NCI-H446 treated with DMSO at 0.1 percent for 48 hours (cell line): Measurements from ENCODE around the gene USP15.

Source experiments
- DNase-seq: peaks from one replicate; lab custom pipeline; 2025; lab: John Stamatoyannopoulos, UW

The USP15 gene

GRCh38 chr12:62258231-62258630, 2.0 kb upstream of the USP15 start:
- no peak for DNase-seq

GRCh38 chr12:62258941-62259630, 1.1 kb upstream of the USP15 start:
- DNase-seq = no peak

GRCh38 chr12:62259631-62259992, 592 bp upstream of the USP15 start:
- no peak for DNase-seq

DNA sequence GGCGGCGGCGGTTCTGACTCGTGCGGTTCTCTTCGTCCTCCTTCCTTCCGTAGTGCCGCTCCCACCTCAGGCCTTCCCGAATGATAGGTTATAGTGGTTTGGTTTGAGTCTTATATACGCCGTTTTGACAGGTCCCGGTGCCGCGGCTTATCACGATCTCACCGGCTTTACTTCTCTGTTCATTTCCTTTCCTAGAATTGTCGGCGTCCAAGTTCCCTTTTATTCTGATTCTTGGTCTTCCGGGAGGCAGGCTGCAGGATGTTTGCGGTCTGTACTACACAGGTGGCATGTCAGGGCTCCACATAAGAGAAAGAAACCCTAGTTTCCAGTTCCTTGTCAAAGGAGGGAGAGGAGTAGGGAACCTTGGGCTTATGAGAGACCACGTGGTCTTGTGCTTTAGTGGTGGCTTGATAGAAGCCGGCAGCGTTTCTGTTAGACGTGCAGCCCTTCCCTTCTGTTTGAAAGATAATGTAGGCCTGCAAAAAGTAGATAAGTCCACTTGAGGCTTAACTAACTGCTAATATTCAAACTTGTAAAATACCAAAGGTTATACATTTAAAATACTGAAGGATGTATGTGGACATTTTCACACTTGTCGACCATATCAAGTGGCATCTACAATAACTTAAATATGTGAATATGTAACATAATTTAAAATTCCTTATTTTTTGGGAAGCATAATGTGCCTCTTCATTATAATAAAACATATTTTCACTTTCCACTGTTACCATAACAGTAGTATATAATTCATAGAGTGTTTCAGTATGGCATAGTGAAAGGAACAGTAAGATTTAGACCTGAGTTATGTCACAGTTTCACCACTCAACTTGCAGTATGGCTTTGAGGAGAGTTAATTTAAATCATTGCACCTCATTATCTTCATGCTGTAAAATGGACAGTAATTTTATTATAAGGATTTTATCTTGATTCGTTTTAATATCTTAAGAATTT, 804 bp downstream of the USP15 start:
- no peak for DNase-seq

- no peak for DNase-seq
These were observed 1.8 kb downstream of the USP15 start for GRCh38 chr12:62261876-62262517.

GRCh38 chr12:62263232-62263631, 3.0 kb downstream of the USP15 start:
- DNase-seq = no peak

DNA sequence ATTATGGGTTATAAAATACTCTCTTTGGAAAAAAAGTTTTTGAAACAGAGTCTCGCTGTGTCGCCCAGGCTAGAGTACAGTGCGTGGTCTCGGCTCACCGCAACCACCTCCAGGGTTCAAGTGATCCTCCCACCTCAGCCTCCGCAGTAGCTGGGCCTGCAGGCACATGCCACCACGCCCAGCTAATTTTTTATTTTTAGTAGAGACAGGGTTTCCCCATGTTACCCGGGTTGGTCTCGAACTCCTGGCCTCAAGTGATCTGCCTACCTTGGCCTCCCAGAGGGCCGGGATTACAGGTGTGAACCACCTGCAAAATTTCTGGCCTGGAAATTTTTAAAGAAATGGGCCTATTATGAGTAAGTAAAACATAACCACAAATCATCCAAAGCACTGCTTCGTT, 3.8 kb downstream of the USP15 start:
- no peak for DNase-seq

- no peak for DNase-seq
These were observed 4.5 kb downstream of the USP15 start for GRCh38 chr12:62264706-62265105.

DNA sequence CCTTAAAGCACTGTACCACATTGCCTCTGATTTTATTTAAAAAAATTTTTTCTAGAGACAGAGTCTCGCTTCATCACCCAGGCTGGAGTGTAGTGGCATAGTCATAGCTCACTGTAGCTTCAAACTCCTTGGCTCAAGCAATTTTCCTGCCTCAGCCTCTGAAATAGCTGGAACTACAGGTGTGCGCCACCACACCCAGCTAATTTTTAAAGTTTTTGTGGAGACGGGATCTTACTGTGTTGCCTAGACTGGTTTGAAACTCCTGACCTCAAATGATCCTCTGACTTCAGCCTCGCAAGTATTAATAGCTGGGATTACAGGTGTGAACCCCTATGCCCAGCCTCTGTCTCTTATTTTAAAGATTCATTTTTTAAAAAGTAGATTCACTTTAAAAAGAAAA, 5.3 kb downstream of the USP15 start:
- DNase-seq = no peak

DNA sequence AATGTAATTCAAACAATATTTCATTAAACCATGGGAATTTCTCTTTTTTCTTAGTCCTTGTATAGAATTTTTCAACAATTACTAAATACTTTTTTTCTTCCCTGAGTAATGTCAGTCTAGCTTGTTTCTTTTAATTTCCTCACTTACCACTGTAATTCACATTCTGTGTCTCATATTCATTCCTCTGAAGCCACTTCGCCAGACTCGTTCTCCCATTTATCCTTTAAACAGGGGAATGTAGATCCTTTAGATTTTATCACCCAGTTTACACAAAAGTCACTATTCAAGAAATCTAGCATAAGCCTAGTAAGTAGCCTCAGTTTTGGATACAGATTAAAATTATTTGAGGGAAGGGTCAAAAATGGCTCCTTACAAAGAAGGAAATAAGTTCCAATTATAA, 6.8 kb downstream of the USP15 start:
- no peak for DNase-seq

- no peak for DNase-seq
These were observed 7.3 kb downstream of the USP15 start for GRCh38 chr12:62267480-62267879.

GRCh38 chr12:62268956-62269355, 8.8 kb downstream of the USP15 start:
- no peak for DNase-seq

DNA sequence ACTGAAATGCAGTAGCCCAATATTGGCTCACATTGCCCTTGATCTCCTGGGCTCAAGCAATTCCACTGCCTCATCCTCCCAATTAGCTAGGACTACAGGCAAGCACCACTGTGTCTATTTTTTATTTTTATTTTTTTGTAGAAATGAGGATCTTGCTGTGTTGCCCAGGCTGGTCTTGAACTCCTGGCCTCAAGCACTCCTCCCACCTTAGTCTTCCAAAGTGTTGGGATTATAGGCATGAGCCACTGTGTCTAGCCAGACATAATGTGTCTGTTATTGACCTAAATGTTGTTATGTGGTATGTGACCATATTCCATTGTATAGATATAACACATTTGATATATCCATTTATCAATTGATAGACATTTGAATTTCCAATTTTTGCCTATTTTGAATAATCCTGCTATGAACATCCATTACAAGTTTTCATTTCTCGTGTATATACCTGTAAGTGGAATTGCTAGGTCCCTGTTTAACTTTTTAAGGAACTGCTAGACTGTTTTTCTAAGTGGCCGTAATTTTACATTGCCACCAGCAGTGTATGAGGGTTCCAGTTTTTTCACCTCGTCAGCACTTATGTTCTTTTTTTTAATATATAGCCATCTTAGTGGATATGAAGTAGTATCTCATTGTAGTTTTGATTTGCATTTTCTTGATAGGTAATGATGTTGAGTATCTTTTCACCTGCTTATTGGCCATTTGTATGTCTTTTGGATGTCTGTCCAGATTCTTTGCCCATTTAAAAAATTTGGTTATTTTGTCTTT, 9.4 kb downstream of the USP15 start:
- no peak for DNase-seq

- no peak for DNase-seq
These were observed 10.2 kb downstream of the USP15 start for GRCh38 chr12:62270384-62270783.

- no peak for DNase-seq
These were observed 10.7 kb downstream of the USP15 start for GRCh38 chr12:62270872-62271271.

DNA sequence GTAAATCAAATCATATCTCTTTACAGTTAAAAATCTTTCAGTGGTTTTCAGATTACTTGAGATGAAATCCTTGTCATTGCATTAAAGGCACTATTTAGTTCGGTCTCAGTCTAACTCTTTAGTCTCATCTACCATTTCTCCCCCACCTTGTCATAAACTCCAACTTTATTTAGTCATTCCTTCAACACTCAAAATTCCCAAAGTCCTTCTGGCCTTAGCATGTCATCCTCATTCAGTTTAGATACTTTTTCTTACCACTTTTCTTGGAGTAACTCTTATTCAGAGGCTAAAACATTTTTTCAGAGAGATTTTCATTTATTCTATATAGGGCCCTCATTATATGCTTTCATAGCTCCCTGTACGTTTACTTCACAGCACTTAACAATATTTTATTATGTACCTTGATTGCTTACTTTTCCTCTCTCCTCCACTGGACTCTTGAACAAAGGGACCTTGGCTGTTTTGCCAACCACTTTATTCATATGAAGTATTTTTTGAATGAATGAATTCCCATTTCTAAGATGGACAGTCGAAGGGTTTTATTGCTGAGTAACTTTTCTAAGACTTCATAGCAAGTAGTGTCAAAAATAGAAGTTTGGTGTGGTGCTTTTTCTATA, 12.8 kb downstream of the USP15 start:
- no peak for DNase-seq

DNA sequence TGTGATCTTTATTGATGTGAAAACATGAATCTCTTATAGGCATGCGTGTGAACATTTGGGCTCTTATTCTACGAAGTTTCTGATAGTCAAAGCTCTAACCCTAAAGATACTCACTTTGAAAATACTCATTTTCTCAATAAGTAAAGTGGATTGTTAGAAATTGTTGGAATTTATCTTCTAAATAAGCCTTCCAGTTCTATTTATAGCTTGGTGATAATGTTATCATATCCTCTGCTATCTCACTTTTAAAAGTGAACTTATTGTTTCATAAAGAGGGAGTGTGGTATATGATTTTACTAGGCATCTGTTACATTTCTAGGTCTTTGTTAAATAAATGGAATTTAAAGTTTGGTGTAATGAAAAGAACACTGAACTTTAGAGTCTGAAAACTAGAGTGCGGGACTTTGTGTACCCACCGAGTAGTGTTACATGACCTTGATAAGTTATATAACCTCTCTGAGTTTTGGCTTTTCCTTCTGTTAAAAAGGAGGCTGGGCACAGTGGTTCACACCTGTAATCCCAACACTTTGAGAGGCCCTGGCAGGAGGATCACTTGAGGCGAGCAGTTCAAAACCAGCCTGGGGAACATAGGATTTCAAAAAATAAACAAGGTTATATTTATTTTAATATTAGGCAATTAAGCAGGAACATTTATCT, 13.6 kb downstream of the USP15 start:
- DNase-seq = no peak

DNA sequence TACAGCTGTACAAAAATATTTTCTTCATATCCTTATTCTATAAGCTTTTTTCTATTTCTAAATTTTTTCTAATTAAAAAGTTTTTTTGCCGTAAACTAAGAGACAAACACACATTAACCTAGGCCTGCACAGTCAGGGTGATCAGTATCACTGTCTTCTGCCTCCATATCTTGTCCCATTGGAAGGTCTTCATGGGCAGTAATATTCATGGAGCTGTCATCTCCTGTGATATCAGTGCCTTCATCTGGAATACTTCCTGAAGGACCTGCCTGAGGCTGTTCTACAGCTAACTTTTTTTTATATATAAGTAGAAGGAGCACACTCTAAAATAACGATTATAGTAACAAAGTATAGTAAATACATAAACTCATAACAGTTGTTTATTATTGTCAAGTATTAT, 17.8 kb downstream of the USP15 start:
- DNase-seq = no peak

GRCh38 chr12:62279058-62279457, 18.9 kb downstream of the USP15 start:
- DNase-seq = no peak

DNA sequence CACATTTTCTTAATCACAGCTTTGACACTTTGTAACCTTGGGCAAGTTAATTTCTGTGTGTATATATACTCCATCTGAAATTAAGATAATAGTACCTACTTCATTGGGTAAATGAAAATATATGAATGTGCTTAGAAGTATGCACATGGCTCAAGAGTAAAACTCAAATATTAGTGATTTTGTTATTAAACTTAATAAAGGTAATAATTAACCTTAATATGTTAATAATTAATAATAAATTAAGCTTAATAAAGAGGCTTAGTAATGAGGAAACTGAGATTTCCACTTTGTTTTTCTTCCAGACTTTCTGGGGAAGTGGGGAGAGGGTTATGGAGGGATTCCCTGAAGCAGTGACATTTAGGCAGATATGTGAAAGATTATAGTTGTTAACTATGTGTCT, 19.8 kb downstream of the USP15 start:
- DNase-seq = no peak

DNA sequence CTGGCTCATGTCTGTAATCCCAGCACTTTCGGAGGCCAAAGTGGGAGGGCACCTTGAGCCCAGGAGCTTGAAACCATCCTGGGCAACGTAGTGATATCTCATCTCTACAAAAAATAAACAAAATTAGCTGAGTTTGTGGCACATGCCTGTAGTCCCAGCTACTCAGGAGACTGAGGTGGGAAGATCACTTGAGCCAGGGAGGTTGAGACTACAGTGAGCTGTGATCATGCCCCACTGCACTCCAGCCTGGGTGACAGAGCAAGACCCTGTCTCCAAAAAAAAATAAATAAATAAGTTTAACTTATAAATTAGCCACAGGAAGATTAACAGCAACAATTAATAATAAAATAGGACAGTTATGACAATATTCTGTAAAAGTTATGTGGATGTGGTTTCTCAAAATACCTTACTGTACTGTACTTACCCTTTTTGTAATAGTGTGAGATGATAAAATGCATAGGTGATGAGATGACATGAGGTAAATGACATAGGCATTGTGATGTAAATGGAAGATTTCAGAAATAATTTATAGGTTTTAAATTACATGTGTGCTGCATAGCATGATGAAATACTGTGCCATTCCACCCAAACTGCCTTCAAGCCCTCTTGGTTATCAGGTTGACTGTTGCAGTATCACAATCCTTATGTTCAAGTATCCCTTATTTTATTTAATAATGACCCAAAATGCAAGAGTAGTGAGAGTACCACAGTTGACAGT, 22.0 kb downstream of the USP15 start:
- DNase-seq = no peak
